ENCODE data around the gene AREG. TPM values are rescaled to one million over a fixed set of nuclear protein-coding genes. Genes with fewer than 3 reads are reported as not detected.

AREG gene
- total and polyA plus RNA-seq, 2 experiments from 2014 or later, result 0.45 TPM; not detected in 1

DNA sequence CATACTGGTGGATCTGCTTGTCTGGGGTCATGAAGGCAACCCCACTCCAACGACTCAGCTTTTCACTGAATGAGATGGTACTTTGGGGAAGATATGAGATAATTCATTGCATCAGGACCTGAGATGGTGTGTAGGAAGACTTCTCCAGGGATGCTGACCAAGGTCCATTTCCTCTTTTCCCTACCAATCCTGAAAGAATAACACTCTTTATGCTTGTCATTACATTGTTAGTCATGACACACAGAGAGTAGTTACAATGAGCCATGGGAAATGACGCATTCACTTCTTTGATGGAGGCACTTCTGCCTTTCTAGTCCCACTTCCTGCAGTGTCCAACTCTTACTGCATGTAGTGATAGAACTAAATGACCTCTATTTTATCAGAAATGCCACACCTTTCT lies 58.6 kb downstream of the AREG start:
- H3K27ac Mint-ChIP-seq, result no peak overlapping the region
- Histone ChIP-seq H3F3A (replicated peaks; ENCODE audit: low read depth) (no peaks in the 10 kb centered on the region), H3K27me3 (ENCODE audit: insufficient read depth) (no peaks in the 10 kb centered on the region), H3K27ac (ENCODE audit: low read depth) (no peak overlapping the region), H3K36me3 (ENCODE audit: insufficient read depth) (no peaks in the 10 kb centered on the region), H3K9me2 (ENCODE audit: insufficient read depth) (no peaks in the 10 kb centered on the region), H3K4me3 (no peak overlapping the region), H3K79me2 (replicated peaks; ENCODE audit: insufficient read depth) (no peaks in the 10 kb centered on the region), H3K4me1 (ENCODE audit: insufficient read depth) (no peaks in the 10 kb centered on the region), H2AFZ (no peak overlapping the region), H4K20me1 (replicated peaks; ENCODE audit: insufficient read depth) (no peaks in the 10 kb centered on the region), H3K4me2 (no peak overlapping the region)
- H3K27me3 Mint-ChIP-seq (ENCODE audit: insufficient read depth, low read depth, poor library complexity), result no peaks in the 10 kb centered on the region
- DNase-seq (ENCODE audit: low spot score), result no peak
- H3K4me3 Mint-ChIP-seq, result no peak overlapping the region
- ATAC-seq, result no peak
- H3K9me3 Mint-ChIP-seq, result 0 out of 3 replicates have a peak, but pooled peaks cover 4% of the 10 kb centered on the region
- H3K4me1 Mint-ChIP-seq, result no peaks in the 10 kb centered on the region
- H3K36me3 Mint-ChIP-seq (ENCODE audit: low read depth), result no peaks in the 10 kb centered on the region
- TF ChIP-seq EZH2 (IDR thresholded peaks at IDR 0.05; ENCODE audit: low read depth, unreplicated experiment), result no peak
- TF ChIP-seq NANOG (IDR thresholded peaks at IDR 0.05; ENCODE audit: borderline replicate concordance), result no peak
- TF ChIP-seq, protein P1, sequence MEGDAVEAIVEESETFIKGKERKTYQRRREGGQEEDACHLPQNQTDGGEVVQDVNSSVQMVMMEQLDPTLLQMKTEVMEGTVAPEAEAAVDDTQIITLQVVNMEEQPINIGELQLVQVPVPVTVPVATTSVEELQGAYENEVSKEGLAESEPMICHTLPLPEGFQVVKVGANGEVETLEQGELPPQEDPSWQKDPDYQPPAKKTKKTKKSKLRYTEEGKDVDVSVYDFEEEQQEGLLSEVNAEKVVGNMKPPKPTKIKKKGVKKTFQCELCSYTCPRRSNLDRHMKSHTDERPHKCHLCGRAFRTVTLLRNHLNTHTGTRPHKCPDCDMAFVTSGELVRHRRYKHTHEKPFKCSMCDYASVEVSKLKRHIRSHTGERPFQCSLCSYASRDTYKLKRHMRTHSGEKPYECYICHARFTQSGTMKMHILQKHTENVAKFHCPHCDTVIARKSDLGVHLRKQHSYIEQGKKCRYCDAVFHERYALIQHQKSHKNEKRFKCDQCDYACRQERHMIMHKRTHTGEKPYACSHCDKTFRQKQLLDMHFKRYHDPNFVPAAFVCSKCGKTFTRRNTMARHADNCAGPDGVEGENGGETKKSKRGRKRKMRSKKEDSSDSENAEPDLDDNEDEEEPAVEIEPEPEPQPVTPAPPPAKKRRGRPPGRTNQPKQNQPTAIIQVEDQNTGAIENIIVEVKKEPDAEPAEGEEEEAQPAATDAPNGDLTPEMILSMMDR (conservative IDR thresholded peaks at IDR 0.05; ENCODE audit: low read depth in 2 of 2), result no peak
- TF ChIP-seq POLR2AphosphoS5 (IDR thresholded peaks at IDR 0.05; ENCODE audit: low read depth), result no peak
- no peak for TF ChIP-seq STAT1 (IDR thresholded peaks at IDR 0.05; ENCODE audit: unreplicated experiment)
- TF ChIP-seq ZNF331 (CRISPR knock-in tag; IDR thresholded peaks at IDR 0.05; ENCODE audit: low read depth), result no peak
- no peak for TF ChIP-seq EZH2phosphoT487 (IDR thresholded peaks at IDR 0.05; ENCODE audit: unreplicated experiment)
- TF ChIP-seq, protein P2, sequence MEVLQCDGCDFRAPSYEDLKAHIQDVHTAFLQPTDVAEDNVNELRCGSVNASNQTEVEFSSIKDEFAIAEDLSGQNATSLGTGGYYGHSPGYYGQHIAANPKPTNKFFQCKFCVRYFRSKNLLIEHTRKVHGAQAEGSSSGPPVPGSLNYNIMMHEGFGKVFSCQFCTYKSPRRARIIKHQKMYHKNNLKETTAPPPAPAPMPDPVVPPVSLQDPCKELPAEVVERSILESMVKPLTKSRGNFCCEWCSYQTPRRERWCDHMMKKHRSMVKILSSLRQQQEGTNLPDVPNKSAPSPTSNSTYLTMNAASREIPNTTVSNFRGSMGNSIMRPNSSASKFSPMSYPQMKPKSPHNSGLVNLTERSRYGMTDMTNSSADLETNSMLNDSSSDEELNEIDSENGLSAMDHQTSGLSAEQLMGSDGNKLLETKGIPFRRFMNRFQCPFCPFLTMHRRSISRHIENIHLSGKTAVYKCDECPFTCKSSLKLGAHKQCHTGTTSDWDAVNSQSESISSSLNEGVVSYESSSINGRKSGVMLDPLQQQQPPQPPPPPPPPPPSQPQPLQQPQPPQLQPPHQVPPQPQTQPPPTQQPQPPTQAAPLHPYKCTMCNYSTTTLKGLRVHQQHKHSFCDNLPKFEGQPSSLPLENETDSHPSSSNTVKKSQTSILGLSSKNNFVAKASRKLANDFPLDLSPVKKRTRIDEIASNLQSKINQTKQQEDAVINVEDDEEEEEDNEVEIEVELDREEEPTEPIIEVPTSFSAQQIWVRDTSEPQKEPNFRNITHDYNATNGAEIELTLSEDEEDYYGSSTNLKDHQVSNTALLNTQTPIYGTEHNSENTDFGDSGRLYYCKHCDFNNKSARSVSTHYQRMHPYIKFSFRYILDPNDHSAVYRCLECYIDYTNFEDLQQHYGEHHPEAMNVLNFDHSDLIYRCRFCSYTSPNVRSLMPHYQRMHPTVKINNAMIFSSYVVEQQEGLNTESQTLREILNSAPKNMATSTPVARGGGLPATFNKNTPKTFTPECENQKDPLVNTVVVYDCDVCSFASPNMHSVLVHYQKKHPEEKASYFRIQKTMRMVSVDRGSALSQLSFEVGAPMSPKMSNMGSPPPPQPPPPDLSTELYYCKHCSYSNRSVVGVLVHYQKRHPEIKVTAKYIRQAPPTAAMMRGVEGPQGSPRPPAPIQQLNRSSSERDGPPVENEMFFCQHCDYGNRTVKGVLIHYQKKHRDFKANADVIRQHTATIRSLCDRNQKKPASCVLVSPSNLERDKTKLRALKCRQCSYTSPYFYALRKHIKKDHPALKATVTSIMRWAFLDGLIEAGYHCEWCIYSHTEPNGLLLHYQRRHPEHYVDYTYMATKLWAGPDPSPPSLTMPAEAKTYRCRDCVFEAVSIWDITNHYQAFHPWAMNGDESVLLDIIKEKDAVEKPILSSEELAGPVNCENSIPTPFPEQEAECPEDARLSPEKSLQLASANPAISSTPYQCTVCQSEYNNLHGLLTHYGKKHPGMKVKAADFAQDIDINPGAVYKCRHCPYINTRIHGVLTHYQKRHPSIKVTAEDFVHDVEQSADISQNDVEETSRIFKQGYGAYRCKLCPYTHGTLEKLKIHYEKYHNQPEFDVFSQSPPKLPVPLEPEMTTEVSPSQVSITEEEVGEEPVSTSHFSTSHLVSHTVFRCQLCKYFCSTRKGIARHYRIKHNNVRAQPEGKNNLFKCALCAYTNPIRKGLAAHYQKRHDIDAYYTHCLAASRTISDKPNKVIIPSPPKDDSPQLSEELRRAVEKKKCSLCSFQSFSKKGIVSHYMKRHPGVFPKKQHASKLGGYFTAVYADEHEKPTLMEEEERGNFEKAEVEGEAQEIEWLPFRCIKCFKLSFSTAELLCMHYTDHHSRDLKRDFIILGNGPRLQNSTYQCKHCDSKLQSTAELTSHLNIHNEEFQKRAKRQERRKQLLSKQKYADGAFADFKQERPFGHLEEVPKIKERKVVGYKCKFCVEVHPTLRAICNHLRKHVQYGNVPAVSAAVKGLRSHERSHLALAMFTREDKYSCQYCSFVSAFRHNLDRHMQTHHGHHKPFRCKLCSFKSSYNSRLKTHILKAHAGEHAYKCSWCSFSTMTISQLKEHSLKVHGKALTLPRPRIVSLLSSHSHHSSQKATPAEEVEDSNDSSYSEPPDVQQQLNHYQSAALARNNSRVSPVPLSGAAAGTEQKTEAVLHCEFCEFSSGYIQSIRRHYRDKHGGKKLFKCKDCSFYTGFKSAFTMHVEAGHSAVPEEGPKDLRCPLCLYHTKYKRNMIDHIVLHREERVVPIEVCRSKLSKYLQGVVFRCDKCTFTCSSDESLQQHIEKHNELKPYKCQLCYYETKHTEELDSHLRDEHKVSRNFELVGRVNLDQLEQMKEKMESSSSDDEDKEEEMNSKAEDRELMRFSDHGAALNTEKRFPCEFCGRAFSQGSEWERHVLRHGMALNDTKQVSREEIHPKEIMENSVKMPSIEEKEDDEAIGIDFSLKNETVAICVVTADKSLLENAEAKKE (CRISPR knock-in tag; IDR thresholded peaks at IDR 0.05), result no peak
- TF ChIP-seq CREB1 (CRISPR knock-in tag; IDR thresholded peaks at IDR 0.05; ENCODE audit: low read depth), result no peak
